Regular cardiac myocyte (primary cell): Measurements from ENCODE around the gene TMEM129. TPM values are rescaled to one million over a fixed set of nuclear protein-coding genes. Genes with fewer than 3 reads are reported as not detected.

ENCODE experiments used
- total RNA-seq: library from RNA; depleted of rRNA; stranded (reverse); fragments of >200 nt; gene quantifications from 2 replicates; pipeline ENCODE4 v1.2.3, GENCODE V29; 2014

Gene TMEM129
- 20.5 and 57.5 TPM in 2 replicates for total RNA-seq

GRCh38 chr4:1721003-1721665, at the start of gene TMEM129, which contains the start of gene TACC3:
Gene TMEM129, minus strand, starts transcription at chr4:1721323. Its CDS starts 486 bp downstream, at chr4:1720837.
Gene TACC3, plus strand, starts transcription at chr4:1721521. Its CDS starts 1,901 bp downstream, at chr4:1723422.

GRCh38 chr4:1712216-1713002, 8.7 kb downstream of the TMEM129 start, which contains the start of gene SLBP:
Gene SLBP, minus strand, starts transcription at chr4:1712319. Its CDS starts 131 bp downstream, at chr4:1712188.

GRCh38 chr4:1683736-1684505, 37.2 kb downstream of the TMEM129 start, which contains the start of gene FAM53A:
Gene FAM53A, minus strand, starts transcription at chr4:1684313. Its CDS starts 15,572 bp downstream, at chr4:1668741.

Other genes with a start within 250 kb of the TMEM129 start
- gene FAM53A, start 37.0 kb downstream of the TMEM129 start, total RNA-seq, result 0.58 and 4.5 TPM in 2 replicates
- 52.7 and 71.5 TPM in 2 replicates for gene SLBP, start 9.0 kb downstream of the TMEM129 start, total RNA-seq
- gene TACC3, start 198 bp upstream of the TMEM129 start, total RNA-seq, result 3.9 and 54.8 TPM in 2 replicates
- gene FGFR3, start 72.0 kb upstream of the TMEM129 start, total RNA-seq, result 0.56 and 1.7 TPM in 2 replicates
- 58.9 and 120 TPM in 2 replicates for gene LETM1, start 134.8 kb upstream of the TMEM129 start, total RNA-seq
- gene NSD2, start 150.1 kb upstream of the TMEM129 start, total RNA-seq, result 39.5 and 97.2 TPM in 2 replicates